DND-41 (cell line): ENCODE measurements around the gene TLCD5.

Experiments
- ATAC-seq: fragments of 200-7000 bp; cut with Tn5 transposase; 3 replicates; pipeline ENCODE4 v1.9.1; 2021; ENCODE audit warnings: low read depth; ENCODE audit not compliant: insufficient read depth
- DNase-seq: peaks from one replicate; pipeline ENCODE4 v3.0.0-alpha.2; 2020
- H2AFZ ChIP-seq: 2 replicates; pipeline ENCODE4 v1.6.0; 2012; ENCODE audit warnings: low read depth, low read length
- H3K27ac ChIP-seq: 2 replicates; pipeline ENCODE4 v1.5.1; 2012; ENCODE audit warnings: low read length, inconsistent platforms
- H3K27me3 ChIP-seq: fragments of 200-600 bp; sonication (generic); 2 replicates; pipeline ENCODE4 v1.6.0; 2012; ENCODE audit warnings: low read length, mild to moderate bottlenecking, inconsistent platforms; ENCODE audit not compliant: insufficient read depth, poor library complexity
- H3K36me3 ChIP-seq: 2 replicates; pipeline ENCODE4 v1.5.1; 2012; ENCODE audit warnings: low read length, inconsistent platforms; ENCODE audit not compliant: insufficient read depth
- H3K4me1 ChIP-seq: 2 replicates; pipeline ENCODE4 v1.5.1; 2012; ENCODE audit warnings: mild to moderate bottlenecking, low read length; ENCODE audit not compliant: insufficient read depth
- H3K4me2 ChIP-seq: 2 replicates; pipeline ENCODE4 v1.6.0; 2012; ENCODE audit warnings: mild to moderate bottlenecking, moderate library complexity, low read length, inconsistent platforms; ENCODE audit not compliant: insufficient read depth
- H3K4me3 ChIP-seq, 2 experiments: fragments of 200-600 bp in 1 of 2; shearing (Covaris generic) in 1 of 2; 2 replicates each; pipeline ENCODE4 v1.5.1; 2012 to 2016; ENCODE audit warnings: inconsistent platforms in 2 of 2, low read length in 2 of 2, mild to moderate bottlenecking in 2 of 2, low read depth in 1 of 2, moderate library complexity in 1 of 2
- H3K79me2 ChIP-seq: 2 replicates; pipeline ENCODE4 v1.6.0; 2012; ENCODE audit warnings: low read length, inconsistent platforms; ENCODE audit not compliant: insufficient read depth
- H3K9ac ChIP-seq: 2 replicates; pipeline ENCODE4 v1.6.0; 2012; ENCODE audit warnings: low read depth, mild to moderate bottlenecking, inconsistent platforms, low read length, moderate library complexity
- H3K9me3 ChIP-seq: 2 replicates; pipeline ENCODE4 v1.5.1; 2012; ENCODE audit warnings: low read length, moderate library complexity, mild to moderate bottlenecking, inconsistent platforms; ENCODE audit not compliant: insufficient read depth, severe bottlenecking
- H4K20me1 ChIP-seq: 2 replicates; pipeline ENCODE4 v1.6.0; 2012; ENCODE audit warnings: low read length; ENCODE audit not compliant: insufficient read depth
- EZH2 ChIP-seq: IDR thresholded peaks from 3 replicates; pipeline ENCODE4 v1.6.1; 2012; ENCODE audit warnings: borderline replicate concordance, low read depth, mild to moderate bottlenecking, moderate library complexity, low read length, inconsistent platforms; ENCODE audit not compliant: severe bottlenecking
- TF ChIP-seq, protein P1 (sequence below): IDR thresholded peaks from 2 replicates; pipeline ENCODE4 v1.5.1; 2012; ENCODE audit warnings: borderline replicate concordance, low read length, moderate library complexity, mild to moderate bottlenecking; ENCODE audit not compliant: poor library complexity, severe bottlenecking; ENCODE audit errors: extremely low read depth

Gene TLCD5

DNA sequence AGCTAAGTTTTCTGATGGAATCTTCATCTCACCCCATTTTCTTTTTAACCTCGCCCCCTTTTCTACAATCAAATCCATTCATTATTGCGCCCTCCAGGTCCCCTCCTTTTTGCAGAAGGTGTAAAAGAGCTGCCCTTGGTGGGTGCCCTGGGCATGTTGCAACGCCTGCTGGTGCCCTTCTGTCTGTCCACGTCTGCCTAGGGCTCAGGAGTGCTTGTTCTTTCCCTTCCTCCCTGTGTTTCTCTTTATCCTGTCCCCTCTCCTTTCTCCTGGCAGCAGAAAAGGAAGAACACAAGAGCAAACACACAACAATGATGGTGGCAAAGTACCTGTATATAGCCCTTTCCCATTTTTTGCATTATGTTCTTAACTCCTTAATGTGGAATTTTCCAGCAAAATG is 6.2 kb upstream of the TLCD5 start:
- H3K79me2 ChIP-seq = no peaks in the 10 kb centered on the region
- no peaks in the 10 kb centered on the region for H3K9me3 ChIP-seq
- no peak for TF ChIP-seq EZH2
- TF ChIP-seq, protein P1, sequence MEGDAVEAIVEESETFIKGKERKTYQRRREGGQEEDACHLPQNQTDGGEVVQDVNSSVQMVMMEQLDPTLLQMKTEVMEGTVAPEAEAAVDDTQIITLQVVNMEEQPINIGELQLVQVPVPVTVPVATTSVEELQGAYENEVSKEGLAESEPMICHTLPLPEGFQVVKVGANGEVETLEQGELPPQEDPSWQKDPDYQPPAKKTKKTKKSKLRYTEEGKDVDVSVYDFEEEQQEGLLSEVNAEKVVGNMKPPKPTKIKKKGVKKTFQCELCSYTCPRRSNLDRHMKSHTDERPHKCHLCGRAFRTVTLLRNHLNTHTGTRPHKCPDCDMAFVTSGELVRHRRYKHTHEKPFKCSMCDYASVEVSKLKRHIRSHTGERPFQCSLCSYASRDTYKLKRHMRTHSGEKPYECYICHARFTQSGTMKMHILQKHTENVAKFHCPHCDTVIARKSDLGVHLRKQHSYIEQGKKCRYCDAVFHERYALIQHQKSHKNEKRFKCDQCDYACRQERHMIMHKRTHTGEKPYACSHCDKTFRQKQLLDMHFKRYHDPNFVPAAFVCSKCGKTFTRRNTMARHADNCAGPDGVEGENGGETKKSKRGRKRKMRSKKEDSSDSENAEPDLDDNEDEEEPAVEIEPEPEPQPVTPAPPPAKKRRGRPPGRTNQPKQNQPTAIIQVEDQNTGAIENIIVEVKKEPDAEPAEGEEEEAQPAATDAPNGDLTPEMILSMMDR = no peak
- H3K27me3 ChIP-seq = peaks cover 50% of the 10 kb centered on the region
- no peak for DNase-seq
- no peak overlapping the region for H3K4me2 ChIP-seq
- H4K20me1 ChIP-seq = peaks cover 11% of the 10 kb centered on the region; the same call in 1 of the 2 replicates
- ATAC-seq = no peak
- H3K27ac ChIP-seq = no peak overlapping the region
- no peak overlapping the region for H3K9ac ChIP-seq
- no peaks in the 10 kb centered on the region for H3K36me3 ChIP-seq
- H3K4me3 ChIP-seq = no peak overlapping the region
- no peaks in the 10 kb centered on the region for H3K4me1 ChIP-seq
- no peak overlapping the region for H2AFZ ChIP-seq

DNA sequence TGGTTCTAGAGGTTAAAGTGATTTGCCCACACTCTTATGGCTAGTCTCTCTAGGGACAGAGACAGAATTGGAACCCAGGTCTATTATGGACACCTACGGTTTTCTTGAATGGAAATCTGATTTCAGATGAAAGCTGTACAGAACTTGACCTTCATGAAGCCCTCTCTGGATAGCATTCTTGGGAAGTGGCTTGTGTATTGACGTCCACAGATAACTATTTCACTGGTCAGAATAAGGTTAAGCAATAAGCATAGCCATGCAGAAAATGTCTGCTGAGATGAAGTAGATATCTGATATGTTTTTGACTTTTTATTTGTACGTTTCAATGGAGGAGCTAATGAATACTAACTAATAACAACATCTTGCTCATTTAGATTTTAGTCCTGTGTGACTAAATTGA is 1.1 kb downstream of the TLCD5 start:
- no peaks in the 10 kb centered on the region for H3K79me2 ChIP-seq
- no peaks in the 10 kb centered on the region for H3K9me3 ChIP-seq
- ATAC-seq (no peak), DNase-seq (no peak)
- H3K4me1 ChIP-seq = no peaks in the 10 kb centered on the region
- H3K4me3 ChIP-seq = no peak overlapping the region
- H4K20me1 ChIP-seq = peaks cover 13% of the 10 kb centered on the region
- H3K27ac ChIP-seq = no peak overlapping the region
- H3K4me2 ChIP-seq = no peak overlapping the region
- no peak overlapping the region for H3K9ac ChIP-seq
- H2AFZ ChIP-seq = no peak overlapping the region
- TF ChIP-seq EZH2 = no peak
- TF ChIP-seq, protein P1 = no peak
- no peaks in the 10 kb centered on the region for H3K36me3 ChIP-seq
- peaks cover 34% of the 10 kb centered on the region for H3K27me3 ChIP-seq

DNA sequence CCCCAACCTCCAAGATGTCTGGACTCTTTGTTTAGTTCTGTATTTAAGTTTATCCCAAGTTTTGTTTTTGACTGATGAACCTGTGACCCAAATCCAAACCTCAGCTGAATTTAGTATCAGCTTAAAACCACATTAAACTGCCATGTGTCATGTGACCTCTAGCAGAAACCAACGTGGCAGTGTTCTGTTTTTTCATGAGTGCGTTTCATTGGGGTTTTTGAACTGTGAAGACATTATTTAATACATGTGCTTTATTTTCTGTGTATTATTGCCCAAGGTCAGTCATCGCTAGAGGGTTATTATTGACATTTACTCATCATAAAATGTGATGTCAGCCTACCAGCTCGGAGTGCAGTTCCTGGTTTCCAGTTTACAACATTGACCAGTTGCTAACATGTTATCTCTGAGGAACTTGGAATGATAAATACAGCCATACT is 1.8 kb downstream of the TLCD5 start:
- H3K9ac ChIP-seq = no peak overlapping the region
- H3K27me3 ChIP-seq = peaks cover 37% of the 10 kb centered on the region
- H3K27ac ChIP-seq = no peak overlapping the region
- no peak overlapping the region for H3K4me2 ChIP-seq
- DNase-seq = no peak
- no peaks in the 10 kb centered on the region for H3K9me3 ChIP-seq
- no peaks in the 10 kb centered on the region for H3K4me1 ChIP-seq
- no peak for ATAC-seq
- H3K36me3 ChIP-seq = no peaks in the 10 kb centered on the region
- H2AFZ ChIP-seq = no peak overlapping the region
- no peaks in the 10 kb centered on the region for H3K79me2 ChIP-seq
- H3K4me3 ChIP-seq = no peak overlapping the region
- peaks cover 13% of the 10 kb centered on the region for H4K20me1 ChIP-seq
- TF ChIP-seq, protein P1 = no peak
- no peak for TF ChIP-seq EZH2

DNA sequence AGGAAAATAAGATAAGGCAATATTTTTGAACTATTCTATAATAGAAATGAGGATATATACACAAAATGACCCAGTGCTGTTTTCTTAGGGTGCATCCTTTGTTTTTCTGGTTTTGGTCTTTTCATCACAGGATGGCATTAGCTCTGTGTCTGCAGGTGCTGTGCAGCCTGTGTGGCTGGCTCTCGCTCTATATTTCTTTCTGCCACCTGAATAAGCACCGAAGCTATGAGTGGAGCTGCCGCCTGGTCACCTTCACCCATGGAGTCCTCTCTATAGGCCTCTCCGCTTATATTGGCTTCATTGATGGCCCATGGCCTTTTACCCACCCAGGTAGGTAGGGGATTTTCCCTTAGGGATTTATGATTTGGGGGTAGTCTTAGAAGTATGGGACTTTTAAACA is 2.2 kb downstream of the TLCD5 start:
- Histone ChIP-seq H3K27ac (no peak overlapping the region), H3K4me1 (no peaks in the 10 kb centered on the region), H3K4me3 (no peak overlapping the region), H3K9me3 (no peaks in the 10 kb centered on the region), H3K36me3 (no peaks in the 10 kb centered on the region), H3K9ac (no peak overlapping the region), H2AFZ (no peak overlapping the region), H3K4me2 (no peak overlapping the region), H3K79me2 (no peaks in the 10 kb centered on the region), H4K20me1 (peaks cover 11% of the 10 kb centered on the region), H3K27me3 (peaks cover 38% of the 10 kb centered on the region)
- ATAC-seq (no peak), DNase-seq (no peak)
- TF ChIP-seq, protein P1 = no peak
- no peak for TF ChIP-seq EZH2
